Hepatocyte (in vitro differentiated cells): ENCODE data around the gene FXYD5. TPM values are rescaled to one million over a fixed set of nuclear protein-coding genes. Genes with fewer than 3 reads are reported as not detected.

Source experiments
- DNase-seq: peaks from one replicate; pipeline ENCODE4 v3.0.0-alpha.2; 2016; ENCODE audit warnings: low spot score
- H2AFZ ChIP-seq: fragments of 200-600 bp; sonication (generic); 2 replicates; pipeline ENCODE4 v1.6.0; 2016; ENCODE audit warnings: antibody characterized with exemption, mild to moderate bottlenecking
- H3K27ac ChIP-seq: fragments of 200-600 bp; sonication (generic); 2 replicates; pipeline ENCODE4 v1.5.1; 2016; ENCODE audit warnings: mild to moderate bottlenecking
- H3K27me3 ChIP-seq: fragments of 200-600 bp; sonication (generic); 2 replicates; pipeline ENCODE4 v1.6.1; 2016
- H3K36me3 ChIP-seq: fragments of 200-600 bp; sonication (generic); replicated peaks from 2 replicates; pipeline ENCODE4 v1.5.1; 2016; ENCODE audit warnings: low read depth; ENCODE audit not compliant: insufficient read depth
- H3K4me1 ChIP-seq: fragments of 200-600 bp; sonication (generic); 2 replicates; pipeline ENCODE4 v1.5.1; 2016; ENCODE audit warnings: mild to moderate bottlenecking, moderate library complexity; ENCODE audit not compliant: insufficient read depth
- H3K4me2 ChIP-seq: fragments of 200-600 bp; sonication (generic); 2 replicates; pipeline ENCODE4 v1.6.0; 2016
- H3K4me3 ChIP-seq: fragments of 200-600 bp; sonication (generic); 2 replicates; pipeline ENCODE4 v1.5.1; 2016; ENCODE audit warnings: mild to moderate bottlenecking
- H3K79me2 ChIP-seq: fragments of 200-600 bp; sonication (generic); 2 replicates; pipeline ENCODE4 v1.6.0; 2017; ENCODE audit warnings: mild to moderate bottlenecking
- H3K9me2 ChIP-seq: fragments of 200-600 bp; sonication (generic); replicated peaks from 2 replicates; pipeline ENCODE4 v1.6.0; 2017; ENCODE audit warnings: mild to moderate bottlenecking; ENCODE audit not compliant: insufficient read depth
- H3K9me3 ChIP-seq: fragments of 200-600 bp; sonication (generic); 2 replicates; pipeline ENCODE4 v1.5.1; 2016; ENCODE audit warnings: low read depth, mild to moderate bottlenecking
- H4K20me1 ChIP-seq: fragments of 200-600 bp; sonication (generic); 2 replicates; pipeline ENCODE4 v1.6.0; 2016; ENCODE audit warnings: mild to moderate bottlenecking; ENCODE audit not compliant: insufficient read depth, poor library complexity, severe bottlenecking
- CTCF ChIP-seq: fragments of 200-600 bp; sonication (generic); IDR thresholded peaks from 2 replicates; pipeline ENCODE4 v1.5.1; 2016; ENCODE audit warnings: antibody characterized with exemption, mild to moderate bottlenecking; ENCODE audit not compliant: poor library complexity
- EZH2 ChIP-seq: fragments of 200-600 bp; sonication (generic); IDR thresholded peaks from 2 replicates; pipeline ENCODE4 v1.6.1; 2016; ENCODE audit warnings: antibody characterized with exemption, mild to moderate bottlenecking, borderline replicate concordance
- EZH2phosphoT487 ChIP-seq: fragments of 200-600 bp; sonication (generic); IDR thresholded peaks from one replicate; pipeline ENCODE4 v1.6.1; 2018; ENCODE audit warnings: antibody characterized with exemption, mild to moderate bottlenecking, low read depth, moderate library complexity; ENCODE audit not compliant: unreplicated experiment, severe bottlenecking
- WGBS: methylation state at CpG from one replicate; pipeline ENCODE4 v1.1.6; 2016; ENCODE audit warnings: low lambda C conversion rate; ENCODE audit errors: missing lambda C conversion rate; 5-methylcytosine and 5-hydroxymethylcytosine counted together
- polyA plus RNA-seq: library from polyadenylated mRNA; unstranded; fragments of >200 nt; fragmentation: Nextera tagmentation; extraction: Ambion mirVana; gene quantifications from 2 replicates; pipeline ENCODE4 v1.2.1, GENCODE V29; 2016
- total RNA-seq: library from RNA; depleted of rRNA; stranded (reverse); fragments of >200 nt; gene quantifications from 2 replicates; pipeline ENCODE4 v1.2.3, GENCODE V29; 2014

FXYD5 gene
- total and polyA plus RNA-seq, 2 experiments from 2014 or later = 36.4 to 81.1 TPM

- Histone ChIP-seq H3K36me3 (no peaks in the 10 kb centered on the region), H2AFZ (no peak overlapping the region), H3K4me2 (no peak overlapping the region), H3K27ac (peak overlapping the region; percentile 20), H3K9me3 (no peaks in the 10 kb centered on the region), H3K4me1 (peaks cover 31% of the 10 kb centered on the region), H3K27me3 (no peaks in the 10 kb centered on the region), H3K79me2 (no peaks in the 10 kb centered on the region), H3K9me2 (no peaks in the 10 kb centered on the region), H4K20me1 (no peaks in the 10 kb centered on the region), H3K4me3 (no peak overlapping the region)
- no peak for TF ChIP-seq EZH2phosphoT487
- TF ChIP-seq EZH2 = no peak
- no peak for TF ChIP-seq CTCF
- WGBS = 91% methylated on average over 15 of the region's 19 CpGs
- DNase-seq = no peak
These were observed 29.2 kb upstream of the FXYD5 start for GRCh38 chr19:35125270-35125717.

DNA sequence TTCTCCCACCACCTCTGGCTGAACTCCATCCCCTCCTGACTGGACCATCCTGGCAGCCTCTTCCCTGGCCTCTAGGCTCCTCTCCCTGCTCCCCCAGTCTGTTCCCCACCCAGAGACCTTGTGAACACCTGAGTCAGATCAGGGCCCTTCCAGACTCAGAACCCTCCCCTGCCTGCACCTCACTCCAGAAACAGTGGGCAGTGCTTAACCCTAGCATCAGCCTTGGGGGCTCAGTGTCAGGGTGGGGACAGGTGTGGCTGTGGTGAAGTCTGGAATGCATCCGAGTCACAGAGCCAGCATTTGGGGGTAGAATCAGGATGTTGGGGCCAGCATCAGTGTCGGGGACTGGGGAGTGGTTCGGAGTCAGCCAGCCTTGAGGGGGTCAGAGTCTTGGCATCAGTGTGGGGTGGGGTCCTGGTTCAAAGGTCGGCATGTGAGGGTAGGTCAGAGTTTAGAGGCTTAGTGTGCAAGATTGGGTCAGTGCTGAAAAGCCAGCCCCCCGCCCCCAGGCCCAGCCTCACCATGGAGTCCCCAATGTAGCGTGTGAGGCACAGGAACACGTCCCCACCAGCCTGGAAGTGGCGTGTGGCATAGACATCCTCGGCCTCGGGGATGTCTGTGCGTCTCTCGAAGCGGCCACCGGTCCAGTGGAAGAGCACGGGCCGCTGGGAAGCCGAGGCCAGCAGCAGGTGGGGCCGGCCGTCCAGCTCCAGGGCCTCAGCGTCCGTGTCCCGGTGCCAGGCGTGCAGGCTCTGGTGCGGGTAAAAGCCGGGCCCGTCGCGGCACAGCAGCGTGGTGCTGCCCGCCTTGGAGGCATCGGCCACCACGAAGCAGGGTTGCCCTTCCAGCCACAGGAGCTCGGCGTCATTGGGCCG, 28.5 kb upstream of the FXYD5 start:
- no peak for TF ChIP-seq CTCF

GRCh38 chr19:35126624-35126959, 27.9 kb upstream of the FXYD5 start:
- Histone ChIP-seq H3K36me3 (no peaks in the 10 kb centered on the region), H3K27me3 (no peaks in the 10 kb centered on the region), H3K9me2 (no peaks in the 10 kb centered on the region), H3K79me2 (no peaks in the 10 kb centered on the region), H2AFZ (no peak overlapping the region), H3K4me3 (no peak overlapping the region), H4K20me1 (no peaks in the 10 kb centered on the region), H3K4me1 (peaks cover 37% of the 10 kb centered on the region), H3K4me2 (no peak overlapping the region), H3K27ac (no peak overlapping the region), H3K9me3 (no peaks in the 10 kb centered on the region)
- DNase-seq = no peak
- TF ChIP-seq CTCF (no peak), EZH2phosphoT487 (no peak), EZH2 (no peak)
- 76% methylated on average over 18 of the region's 20 CpGs for WGBS

More for the DNA sequence above, 28.5 kb upstream of the FXYD5 start:
- H3K9me2 ChIP-seq = no peaks in the 10 kb centered on the region
- no peaks in the 10 kb centered on the region for H3K27me3 ChIP-seq
- H3K36me3 ChIP-seq = no peaks in the 10 kb centered on the region
- H4K20me1 ChIP-seq = no peaks in the 10 kb centered on the region
- no peak overlapping the region for H2AFZ ChIP-seq
- H3K4me2 ChIP-seq = no peak overlapping the region
- H3K79me2 ChIP-seq = no peaks in the 10 kb centered on the region
- peak overlapping the region; percentile 20 for H3K27ac ChIP-seq
- H3K4me3 ChIP-seq = no peak overlapping the region
- DNase-seq = no peak
- peaks cover 37% of the 10 kb centered on the region for H3K4me1 ChIP-seq
- WGBS = 96% methylated on average over 32 of the region's 35 CpGs
- H3K9me3 ChIP-seq = no peaks in the 10 kb centered on the region
